Small intestine (tissue), 7 donors: ENCODE measurements around the gene SHOX. TPM values are rescaled to one million over a fixed set of nuclear protein-coding genes. Genes with fewer than 3 reads are reported as not detected.
"Not testable (repeated sequence)": the region's sequence is repeated elsewhere in the genome, so short reads cannot be mapped to it uniquely, and the experiment has no call there.

Experiments
- DNase-seq, 2 donors: peaks; one replicate each; pipeline versions ENCODE4 v3.0.0 to v3.0.0-alpha.2; 2013
- FAIRE-seq: peaks from 2 replicates; lab custom pipeline; 2012; peaks lifted over from hg19 to GRCh38; lab: Jason Lieb, UNC
- H3K27ac ChIP-seq, 3 donors: one replicate each; pipeline ENCODE4 v1.5.1; 2013; ENCODE audit warnings: low read length in 2 of 3, mild to moderate bottlenecking in 2 of 3, control low read depth in 1 of 3, inconsistent platforms in 1 of 3, low read depth in 1 of 3, moderate library complexity in 1 of 3
- H3K27me3 ChIP-seq, 3 donors: one replicate each; pipeline ENCODE4 v1.6.1; 2013; ENCODE audit warnings: low read length in 3 of 3, inconsistent platforms in 1 of 3; ENCODE audit not compliant: control insufficient read depth in 3 of 3, insufficient read depth in 3 of 3
- H3K36me3 ChIP-seq, 3 donors: one replicate each; pipeline ENCODE4 v1.6.1; 2013; ENCODE audit warnings: low read length in 3 of 3, inconsistent platforms in 1 of 3, low read depth in 1 of 3, mild to moderate bottlenecking in 1 of 3, moderate library complexity in 1 of 3; ENCODE audit not compliant: control insufficient read depth in 3 of 3, insufficient read depth in 2 of 3
- H3K4me1 ChIP-seq, 3 donors: one replicate each; pipeline ENCODE4 v1.6.1; 2013; ENCODE audit warnings: low read length in 2 of 3, inconsistent platforms in 1 of 3, low read depth in 1 of 3, mild to moderate bottlenecking in 1 of 3, moderate library complexity in 1 of 3; ENCODE audit not compliant: control insufficient read depth in 3 of 3, insufficient read depth in 2 of 3
- H3K4me3 ChIP-seq, 3 donors: one replicate each; pipeline ENCODE4 v1.5.1; 2013; ENCODE audit warnings: low read length in 3 of 3, control low read depth in 1 of 3, inconsistent platforms in 1 of 3, low read depth in 1 of 3, mild to moderate bottlenecking in 1 of 3, moderate library complexity in 1 of 3
- H3K9me3 ChIP-seq, 2 donors: one replicate each; pipeline ENCODE4 v1.6.1; 2013; ENCODE audit warnings: low read depth in 1 of 2, low read length in 1 of 2; ENCODE audit not compliant: control insufficient read depth in 2 of 2, insufficient read depth in 1 of 2
- WGBS, 3 donors: extraction: QIAGEN DNeasy Blood & Tissue Kit; methylation state at CpG; one replicate each; pipeline ENCODE4 v1.1.7; 2013; 5-methylcytosine and 5-hydroxymethylcytosine counted together
- polyA plus RNA-seq, 4 donors: library from polyadenylated mRNA; stranded (reverse) in 3 of 4; unstranded in 1 of 4; fragments of 200-250 nt in 3 of 4; fragments of 120-200 nt in 1 of 4; gene quantifications; one replicate each; pipeline versions ENCODE4 v1.2.1 to v1.2.3, GENCODE V29; 2013
- donor health status: healthy with polysubstance abuse.
- donor health status: control.
- donor health status: control.
- donor health status: Bipolar disorder and iron deficiency.
- donor health status: healthy.

Gene SHOX
- polyA plus RNA-seq, 4 donors = 0.04 TPM; not detected in 2

GRCh38 chrX:644304-645281 is 14.0 kb downstream of the SHOX start:
- Histone ChIP-seq H3K4me3 (peak overlapping the region in 2 of 3 donors; percentile 15 to 59), H3K27ac (no peak overlapping the region), H3K9me3 (no peaks in the 10 kb centered on the region), H3K4me1 (no peaks in the 10 kb centered on the region), H3K27me3 (peaks cover 0 to 26% (median 7%) of the 10 kb centered on the region in 3 donors), H3K36me3 (no peaks in the 10 kb centered on the region)
- DNase-seq = peak; percentile 71 to 89
- FAIRE-seq = no peak
- WGBS, 3 donors = 3 to 4% (median 4%) methylated on average over 58 to 95 of the region's 95 CpGs

- Histone ChIP-seq H3K27me3 (peaks cover 0 to 19% (median 5%) of the 10 kb centered on the region in 3 donors), H3K4me1 (no peaks in the 10 kb centered on the region), H3K4me3 (no peak overlapping the region), H3K27ac (no peak overlapping the region), H3K9me3 (peaks cover 0 to 3% of the 10 kb centered on the region in 2 donors), H3K36me3 (no peaks in the 10 kb centered on the region)
- 47 to 86% (median 76%) methylated on average over 3 of the region's 3 CpGs for WGBS, 3 donors
- FAIRE-seq = no peak
- DNase-seq = no peak
Observed at GRCh38 chrX:646228-646495, 15.6 kb downstream of the SHOX start.

GRCh38 chrX:646796-647195 is 16.2 kb downstream of the SHOX start:
- FAIRE-seq (no peak), DNase-seq (no peak)
- Histone ChIP-seq H3K9me3 (peaks cover 0 to 3% of the 10 kb centered on the region in 2 donors), H3K4me1 (no peaks in the 10 kb centered on the region), H3K4me3 (no peak overlapping the region), H3K27ac (no peak overlapping the region), H3K36me3 (no peaks in the 10 kb centered on the region), H3K27me3 (peaks cover 0 to 13% (median 2%) of the 10 kb centered on the region in 3 donors)
- WGBS, 3 donors = 83 to 91% (median 85%) methylated on average over 9 of the region's 9 CpGs

- Histone ChIP-seq H3K36me3 (no peaks in the 10 kb centered on the region), H3K27ac (no peak overlapping the region), H3K4me1 (no peaks in the 10 kb centered on the region), H3K27me3 (peaks cover 0 to 2% (median 0%) of the 10 kb centered on the region in 3 donors), H3K4me3 (no peak overlapping the region), H3K9me3 (peaks cover 0 to 3% of the 10 kb centered on the region in 2 donors)
- no peak for DNase-seq
- 85 to 92% (median 85%) methylated on average over 15 of the region's 15 CpGs for whole genome bisulfite sequencing, 3 donors
- FAIRE-seq = no peak
Observed at GRCh38 chrX:649166-649565, 18.6 kb downstream of the SHOX start.

- FAIRE-seq (no peak), DNase-seq (no peak)
- Histone ChIP-seq H3K27ac (no peak overlapping the region), H3K9me3 (peaks cover 0 to 3% of the 10 kb centered on the region in 2 donors), H3K36me3 (no peaks in the 10 kb centered on the region), H3K4me3 (no peak overlapping the region), H3K27me3 (peaks cover 0 to 2% (median 0%) of the 10 kb centered on the region in 3 donors), H3K4me1 (no peaks in the 10 kb centered on the region)
- 83 to 90% (median 89%) methylated on average over 15 of the region's 15 CpGs for WGBS, 3 donors
Observed at GRCh38 chrX:650324-650723, 19.7 kb downstream of the SHOX start.

GRCh38 chrX:650811-651210 is 20.2 kb downstream of the SHOX start:
- Histone ChIP-seq H3K36me3 (no peaks in the 10 kb centered on the region), H3K4me3 (no peak overlapping the region), H3K9me3 (peaks cover 0 to 3% of the 10 kb centered on the region in 2 donors), H3K27me3 (peaks cover 0 to 2% (median 0%) of the 10 kb centered on the region in 3 donors), H3K4me1 (no peaks in the 10 kb centered on the region), H3K27ac (no peak overlapping the region)
- no peak for DNase-seq
- 80 to 84% (median 81%) methylated on average over 13 of the region's 13 CpGs for WGBS, 3 donors
- FAIRE-seq = no peak

GRCh38 chrX:651922-652321 is 21.3 kb downstream of the SHOX start:
- not testable (repeated sequence) for H3K4me3 ChIP-seq, DNase-seq, H3K27ac ChIP-seq, FAIRE-seq, H3K9me3 ChIP-seq, H3K4me1 ChIP-seq, H3K36me3 ChIP-seq, H3K27me3 ChIP-seq
- 88 to 90% (median 89%) methylated on average over 25 of the region's 25 CpGs for WGBS, 3 donors

GRCh38 chrX:652341-652741 is 21.8 kb downstream of the SHOX start:
- H3K4me3 ChIP-seq = no peak overlapping the region
- no peaks in the 10 kb centered on the region for H3K36me3 ChIP-seq
- DNase-seq (no peak), FAIRE-seq (no peak)
- 46 to 58% (median 54%) methylated on average over 11 of the region's 11 CpGs for WGBS, 3 donors
- no peaks in the 10 kb centered on the region for H3K4me1 ChIP-seq
- H3K27ac ChIP-seq = no peak overlapping the region
- H3K27me3 ChIP-seq = peaks cover 0 to 2% (median 0%) of the 10 kb centered on the region in 3 donors
- peaks cover 0 to 3% of the 10 kb centered on the region in 2 donors for H3K9me3 ChIP-seq
